ENCODE results near the gene DLG2. TPM values are rescaled to one million over a fixed set of nuclear protein-coding genes. Genes with fewer than 3 reads are reported as not detected.

Gene DLG2
- total and polyA plus RNA-seq, 2 of the 4 experiments (the other 2 are of a cell fraction): 0.31 to 0.36 TPM

- Histone ChIP-seq H2BK120ac (ENCODE audit: low read depth, low read length) (no peak overlapping the region), H3K9me1 (ENCODE audit: insufficient read depth, low read length) (no peaks in the 10 kb centered on the region), H3K56ac (ENCODE audit: extremely low read depth, insufficient read depth, low read length) (no peak overlapping the region), H3K14ac (replicated peaks; ENCODE audit: low read depth, low read length) (no peak overlapping the region), H3K4me3 (ENCODE audit: insufficient read depth, low read depth, low read length) (no peak overlapping the region), H2BK5ac (ENCODE audit: low read depth, low read length, poor library complexity, severe bottlenecking) (no peak overlapping the region), H2AK5ac (ENCODE audit: low read depth, low read length) (no peak overlapping the region), H3K18ac (ENCODE audit: low read depth, low read length) (no peak overlapping the region), H3K23ac (ENCODE audit: low read depth, low read length) (no peak overlapping the region), H3K27ac (ENCODE audit: insufficient read depth, low read length) (no peak overlapping the region), H3K9ac (ENCODE audit: low read depth, low read length) (no peak overlapping the region), H2AFZ (replicated peaks; ENCODE audit: low read length, poor library complexity) (no peak overlapping the region), H3K4me1 (ENCODE audit: control insufficient read depth, insufficient read depth, low read length) (no peaks in the 10 kb centered on the region), H4K91ac (ENCODE audit: insufficient read depth, low read depth, low read length) (no peak overlapping the region), H2BK20ac (ENCODE audit: low read depth, low read length) (no peak overlapping the region), H3K79me1 (ENCODE audit: low read depth in 1 of 2, low read length in 2 of 2) (no peaks in the 10 kb centered on the region), H2BK15ac (ENCODE audit: low read depth, low read length) (no peak overlapping the region), H3K4me2 (ENCODE audit: low read depth, low read length) (no peak overlapping the region), H3K27me3 (ENCODE audit: control insufficient read depth, insufficient read depth, low read length) (no peaks in the 10 kb centered on the region), H4K20me1 (ENCODE audit: insufficient read depth, low read length) (no peaks in the 10 kb centered on the region), H4K5ac (ENCODE audit: low read depth, low read length) (no peak overlapping the region), H2AK9ac (replicated peaks; ENCODE audit: low read depth, low read length, poor library complexity) (no peak overlapping the region), H3K9me3 (ENCODE audit: control insufficient read depth, insufficient read depth, low read length) (no peaks in the 10 kb centered on the region), H3K36me3 (ENCODE audit: control insufficient read depth, insufficient read depth, low read length) (no peaks in the 10 kb centered on the region), H4K8ac (ENCODE audit: low read depth in 2 of 2, low read length in 2 of 2) (no peak overlapping the region), H3K4ac (ENCODE audit: low read depth, low read length) (no peak overlapping the region)
- BruUV-seq (replicated peaks): no TSS peak
- 83% methylated on average over 1 of the region's 1 CpG; no CpG with 5 or more reads in 1 of the 2 experiments for WGBS, 2 experiments (ENCODE audit: extremely low coverage in 2 of 2, insufficient read length in 1 of 2)
- no peak for ATAC-seq (ENCODE audit: low read depth)
- intact Hi-C loops (cut with micrococcal nuclease) (no loop called here), dilution Hi-C loops (cut with HindIII; ENCODE audit: low sequenced_read_pairs, unreplicated experiment) (no loop called here), in situ Hi-C loops (cut with MboI; ENCODE audit: low sequenced_read_pairs) (no loop called here)
- ChIA-PET POLR2A (ENCODE audit: unreplicated experiment) (no interaction called here), CTCF (no interaction called here)
- TF ChIP-seq ELK1 (IDR thresholded peaks at IDR 0.05; ENCODE audit: borderline replicate concordance, low read depth, low read length) (no peak), RFX5 (IDR thresholded peaks at IDR 0.05; ENCODE audit: low read depth, low read length) (no peak), MAZ (IDR thresholded peaks at IDR 0.05; ENCODE audit: borderline replicate concordance, low read depth, low read length) (no peak), RCOR1 (IDR thresholded peaks at IDR 0.05; ENCODE audit: insufficient replicate concordance, low read length) (no peak), SMC3 (IDR thresholded peaks at IDR 0.05; ENCODE audit: low read depth, low read length) (no peak), MAFK (IDR thresholded peaks at IDR 0.05; ENCODE audit: low read depth, low read length) (no peak), USF2 (IDR thresholded peaks at IDR 0.05; ENCODE audit: low read depth, low read length) (no peak), CTCF (conservative IDR thresholded peaks at IDR 0.05; ENCODE audit: low read depth, low read length) (no peak), CHD1 (IDR thresholded peaks at IDR 0.05; ENCODE audit: low read depth, low read length) (no peak), BHLHE40 (IDR thresholded peaks at IDR 0.05; ENCODE audit: low read depth, low read length) (no peak), FOS (IDR thresholded peaks at IDR 0.05; ENCODE audit: low read depth, low read length) (no peak), NFE2L2 (IDR thresholded peaks at IDR 0.05; ENCODE audit: low read depth, low read length) (no peak), CEBPB (IDR thresholded peaks at IDR 0.05; ENCODE audit: low read depth, low read length) (no peak), MXI1 (IDR thresholded peaks at IDR 0.05; ENCODE audit: borderline replicate concordance, low read depth, low read length) (no peak), POLR2A (IDR thresholded peaks at IDR 0.05; ENCODE audit: low read depth, low read length) (no peak), RAD21 (IDR thresholded peaks at IDR 0.05; ENCODE audit: low read length) (no peak)
- no peak for DNase-seq
Observed at GRCh38 chr11:83734120-83734519, 1893.0 kb downstream of the DLG2 start.

Measured in IMR-90 (cell line).